ENCODE results near the gene RESF1. TPM values are rescaled to one million over a fixed set of nuclear protein-coding genes. Genes with fewer than 3 reads are reported as not detected.

The RESF1 gene
- total RNA-seq, 3 donors from 2014 or later: 41.5 to 47.3 (median 46.8) TPM

GRCh38 chr12:31973818-31974217 lies 14.6 kb downstream of the RESF1 start:
- H3K4me3 ChIP-seq: no peak overlapping the region
- no peak for TF ChIP-seq CTCF (IDR thresholded peaks at IDR 0.05)
- intact Hi-C loops (cut with DNase I, micrococcal nuclease): no loop called here
- no peaks in the 10 kb centered on the region for H3K4me1 ChIP-seq (ENCODE audit: low read depth)
- H3K9me3 ChIP-seq: peaks cover 33% of the 10 kb centered on the region
- DNase-seq (no peak), ATAC-seq (no peak)
- peaks cover 4% of the 10 kb centered on the region for H3K36me3 ChIP-seq (ENCODE audit: low read depth)

GRCh38 chr12:31974673-31975072 lies 15.5 kb downstream of the RESF1 start:
- no peak for ATAC-seq
- Histone ChIP-seq H3K4me1 (ENCODE audit: low read depth) (no peaks in the 10 kb centered on the region), H3K4me3 (no peak overlapping the region), H3K36me3 (ENCODE audit: low read depth) (peaks cover 4% of the 10 kb centered on the region), H3K9me3 (peaks cover 40% of the 10 kb centered on the region)
- intact Hi-C loops (cut with DNase I, micrococcal nuclease): no loop called here
- no peak for DNase-seq
- no peak for TF ChIP-seq CTCF (IDR thresholded peaks at IDR 0.05)

- no peak for TF ChIP-seq CTCF (IDR thresholded peaks at IDR 0.05)
- no peaks in the 10 kb centered on the region for H3K36me3 ChIP-seq (ENCODE audit: low read depth)
- ATAC-seq (no peak), DNase-seq (no peak)
- intact Hi-C loops (cut with DNase I, micrococcal nuclease): no loop called here
- peaks cover 50% of the 10 kb centered on the region for H3K9me3 ChIP-seq
- H3K4me1 ChIP-seq (ENCODE audit: low read depth): no peaks in the 10 kb centered on the region
- no peak overlapping the region for H3K4me3 ChIP-seq
Measured at GRCh38 chr12:31984806-31985591, 25.8 kb downstream of the RESF1 start.

GRCh38 chr12:31985832-31986231 lies 26.6 kb downstream of the RESF1 start:
- H3K9me3 ChIP-seq: peaks cover 41% of the 10 kb centered on the region
- TF ChIP-seq CTCF (IDR thresholded peaks at IDR 0.05): no peak
- DNase-seq (no peak), ATAC-seq (no peak)
- H3K36me3 ChIP-seq (ENCODE audit: low read depth): no peaks in the 10 kb centered on the region
- no peak overlapping the region for H3K4me3 ChIP-seq
- intact Hi-C loops (cut with DNase I, micrococcal nuclease): no loop called here
- H3K4me1 ChIP-seq (ENCODE audit: low read depth): no peaks in the 10 kb centered on the region

- DNase-seq (no peak), ATAC-seq (no peak)
- intact Hi-C loops (cut with DNase I, micrococcal nuclease): no loop called here
- TF ChIP-seq CTCF (IDR thresholded peaks at IDR 0.05): no peak
- no peaks in the 10 kb centered on the region for H3K36me3 ChIP-seq (ENCODE audit: low read depth)
- H3K9me3 ChIP-seq: peaks cover 3% of the 10 kb centered on the region
- H3K4me3 ChIP-seq: no peak overlapping the region
- H3K4me1 ChIP-seq (ENCODE audit: low read depth): no peaks in the 10 kb centered on the region
Measured at GRCh38 chr12:31989571-31990362, 30.6 kb downstream of the RESF1 start.
